ENCODE results near the gene SUMO1.

GRCh38 chr2:202269585-202269984 lies 31.2 kb upstream of the SUMO1 start:
- TF ChIP-seq CTCF (IDR thresholded peaks at IDR 0.05): no peak
- TF ChIP-seq POLR2A (IDR thresholded peaks at IDR 0.05): no peak
